ENCODE results near the gene CCL16.
"Not testable (repeated sequence)": the region's sequence is repeated elsewhere in the genome, so short reads cannot be mapped to it uniquely, and the experiment has no call there.

DNA sequence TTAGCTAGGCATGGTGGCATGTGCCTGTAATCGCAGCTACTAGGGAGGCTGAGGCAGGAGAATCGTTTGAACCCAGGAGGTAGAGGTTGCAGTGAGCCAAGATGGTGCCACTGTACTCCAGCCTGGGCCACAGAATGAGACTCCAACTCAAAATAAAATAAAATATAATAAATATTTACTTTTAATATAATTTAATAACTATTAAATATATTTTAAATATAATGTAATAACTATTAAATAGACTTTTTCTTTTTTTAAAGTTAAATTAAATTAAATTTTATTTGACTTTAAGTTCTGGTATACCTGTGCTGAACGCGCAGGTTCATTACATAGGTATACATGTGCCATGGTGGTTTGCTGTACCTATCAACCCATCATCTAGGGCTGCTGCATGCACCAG, 34.6 kb upstream of the CCL16 start:
- not testable (repeated sequence) for TF ChIP-seq BRCA1 (IDR thresholded peaks at IDR 0.05; ENCODE audit: low read depth, low read length); POLR2A (IDR thresholded peaks at IDR 0.05; ENCODE audit: control extremely low read depth in 1 of 2, low read depth in 2 of 2, low read length in 2 of 2); GABPA (IDR thresholded peaks at IDR 0.05; ENCODE audit: borderline replicate concordance, insufficient read depth, low read length); CHD2 (IDR thresholded peaks at IDR 0.05; ENCODE audit: low read length); SUZ12 (IDR thresholded peaks at IDR 0.05; ENCODE audit: low read length); SIN3A (conservative IDR thresholded peaks at IDR 0.05 in 1 of 2, IDR thresholded peaks at IDR 0.05 in 1 of 2; ENCODE audit: low read depth in 1 of 2, low read length in 2 of 2); TEAD4 (IDR thresholded peaks at IDR 0.05; ENCODE audit: low read depth, low read length); NRF1 (IDR thresholded peaks at IDR 0.05; ENCODE audit: low read depth, low read length); JUND (IDR thresholded peaks at IDR 0.05; ENCODE audit: low read length)
- TF ChIP-seq, protein P1, sequence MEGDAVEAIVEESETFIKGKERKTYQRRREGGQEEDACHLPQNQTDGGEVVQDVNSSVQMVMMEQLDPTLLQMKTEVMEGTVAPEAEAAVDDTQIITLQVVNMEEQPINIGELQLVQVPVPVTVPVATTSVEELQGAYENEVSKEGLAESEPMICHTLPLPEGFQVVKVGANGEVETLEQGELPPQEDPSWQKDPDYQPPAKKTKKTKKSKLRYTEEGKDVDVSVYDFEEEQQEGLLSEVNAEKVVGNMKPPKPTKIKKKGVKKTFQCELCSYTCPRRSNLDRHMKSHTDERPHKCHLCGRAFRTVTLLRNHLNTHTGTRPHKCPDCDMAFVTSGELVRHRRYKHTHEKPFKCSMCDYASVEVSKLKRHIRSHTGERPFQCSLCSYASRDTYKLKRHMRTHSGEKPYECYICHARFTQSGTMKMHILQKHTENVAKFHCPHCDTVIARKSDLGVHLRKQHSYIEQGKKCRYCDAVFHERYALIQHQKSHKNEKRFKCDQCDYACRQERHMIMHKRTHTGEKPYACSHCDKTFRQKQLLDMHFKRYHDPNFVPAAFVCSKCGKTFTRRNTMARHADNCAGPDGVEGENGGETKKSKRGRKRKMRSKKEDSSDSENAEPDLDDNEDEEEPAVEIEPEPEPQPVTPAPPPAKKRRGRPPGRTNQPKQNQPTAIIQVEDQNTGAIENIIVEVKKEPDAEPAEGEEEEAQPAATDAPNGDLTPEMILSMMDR (IDR thresholded peaks at IDR 0.05; ENCODE audit: control extremely low read depth in 1 of 3, insufficient read depth in 1 of 3, low read depth in 1 of 3, low read length in 3 of 3), result not testable (repeated sequence)

Data from H1 (cell line).